ENCODE results near the gene ADGRA1.

ADGRA1 gene

GRCh38 chr10:133104068-133104962, 16.6 kb downstream of the ADGRA1 start:
- TF ChIP-seq CTCF (IDR thresholded peaks at IDR 0.05; ENCODE audit: insufficient read depth, low read depth, low read length, missing control alignments), result no peak
- no peak for DNase-seq (ENCODE audit: low read depth)
- no peak overlapping the region for H3K4me3 ChIP-seq (ENCODE audit: low read length)

GRCh38 chr10:133104963-133105640, 17.4 kb downstream of the ADGRA1 start:
- H3K4me3 ChIP-seq (ENCODE audit: low read length), result no peak overlapping the region
- no peak for DNase-seq (ENCODE audit: low read depth)
- no peak for TF ChIP-seq CTCF (IDR thresholded peaks at IDR 0.05; ENCODE audit: insufficient read depth, low read depth, low read length, missing control alignments)

- no peak for TF ChIP-seq CTCF (IDR thresholded peaks at IDR 0.05; ENCODE audit: insufficient read depth, low read depth, low read length, missing control alignments)
- DNase-seq (ENCODE audit: low read depth), result no peak
Observed at GRCh38 chr10:133105686-133106390, 18.1 kb downstream of the ADGRA1 start.

GRCh38 chr10:133106516-133106915, 18.8 kb downstream of the ADGRA1 start:
- no peak for TF ChIP-seq CTCF (IDR thresholded peaks at IDR 0.05; ENCODE audit: insufficient read depth, low read depth, low read length, missing control alignments)
- DNase-seq (ENCODE audit: low read depth), result no peak
- no peak overlapping the region for H3K4me3 ChIP-seq (ENCODE audit: low read length)

More at GRCh38 chr10:133105686-133106390, 18.1 kb downstream of the ADGRA1 start:
- H3K4me3 ChIP-seq (ENCODE audit: low read length), result no peak overlapping the region

GRCh38 chr10:133107442-133107841, 19.7 kb downstream of the ADGRA1 start:
- no peak for TF ChIP-seq CTCF (IDR thresholded peaks at IDR 0.05; ENCODE audit: insufficient read depth, low read depth, low read length, missing control alignments)
- DNase-seq (ENCODE audit: low read depth), result no peak
- no peak overlapping the region for H3K4me3 ChIP-seq (ENCODE audit: low read length)

GRCh38 chr10:133109711-133110110, 22.0 kb downstream of the ADGRA1 start:
- TF ChIP-seq CTCF (IDR thresholded peaks at IDR 0.05; ENCODE audit: insufficient read depth, low read depth, low read length, missing control alignments), result no peak
- no peak for DNase-seq (ENCODE audit: low read depth)
- no peak overlapping the region for H3K4me3 ChIP-seq (ENCODE audit: low read length)
